GM19468 (cell line): ENCODE results near the gene SLC6A18.
"Not testable (repeated sequence)": the region's sequence is repeated elsewhere in the genome, so short reads cannot be mapped to it uniquely, and the experiment has no call there.

Experiments
- ATAC-seq: cut with Tn5 transposase; IDR thresholded peaks from one replicate; pipeline ENCODE4 v1.9.1; 2021; ENCODE audit warnings: mild to moderate bottlenecking, moderate library complexity, moderate number of reproducible peaks; ENCODE audit not compliant: unreplicated experiment; ENCODE audit errors: extremely low read depth

SLC6A18 gene

GRCh38 chr5:1228120-1228519 lies 2.9 kb downstream of the SLC6A18 start:
- no peak for ATAC-seq

GRCh38 chr5:1229023-1229422 lies 3.8 kb downstream of the SLC6A18 start:
- ATAC-seq = not testable (repeated sequence)

GRCh38 chr5:1229822-1230221 lies 4.6 kb downstream of the SLC6A18 start:
- no peak for ATAC-seq

- no peak for ATAC-seq
Observed at GRCh38 chr5:1230551-1230950, 5.4 kb downstream of the SLC6A18 start.

- no peak for ATAC-seq
Observed at GRCh38 chr5:1231354-1231905, 6.2 kb downstream of the SLC6A18 start.

- no peak for ATAC-seq
Observed at GRCh38 chr5:1232780-1233179, 7.6 kb downstream of the SLC6A18 start.

- no peak for ATAC-seq
Observed at GRCh38 chr5:1235379-1235778, 10.2 kb downstream of the SLC6A18 start.

- no peak for ATAC-seq
Observed at GRCh38 chr5:1235838-1236237, 10.7 kb downstream of the SLC6A18 start.

- no peak for ATAC-seq
Observed at GRCh38 chr5:1239505-1240251, 14.5 kb downstream of the SLC6A18 start.

- no peak for ATAC-seq
Observed at GRCh38 chr5:1240496-1241260, 15.5 kb downstream of the SLC6A18 start.

GRCh38 chr5:1241509-1242080 lies 16.4 kb downstream of the SLC6A18 start:
- no peak for ATAC-seq

- no peak for ATAC-seq
Observed at GRCh38 chr5:1242733-1243486, 17.7 kb downstream of the SLC6A18 start.

- ATAC-seq = no peak
Observed at GRCh38 chr5:1243487-1244130, 18.4 kb downstream of the SLC6A18 start.

GRCh38 chr5:1244255-1244654 lies 19.1 kb downstream of the SLC6A18 start:
- ATAC-seq = no peak

GRCh38 chr5:1244976-1245375 lies 19.8 kb downstream of the SLC6A18 start:
- ATAC-seq = no peak

GRCh38 chr5:1245905-1246576 lies 20.9 kb downstream of the SLC6A18 start:
- ATAC-seq = no peak

GRCh38 chr5:1246711-1247431 lies 21.7 kb downstream of the SLC6A18 start:
- ATAC-seq = no peak

GRCh38 chr5:1247811-1248210 lies 22.6 kb downstream of the SLC6A18 start:
- no peak for ATAC-seq
